Measurements from ENCODE around the gene PSMD8. TPM values are rescaled to one million over a fixed set of nuclear protein-coding genes. Genes with fewer than 3 reads are reported as not detected.
"Not testable (repeated sequence)": the region's sequence is repeated elsewhere in the genome, so short reads cannot be mapped to it uniquely, and the experiment has no call there.

The PSMD8 gene
- total RNA-seq, 2 experiments from 2014 or later, result 173 to 187 TPM

GRCh38 chr19:38400361-38400760 lies 26.0 kb downstream of the PSMD8 start:
- H3K9me3 Mint-ChIP-seq (ENCODE audit: insufficient read depth), result no peaks in the 10 kb centered on the region
- ChIA-PET CTCF (interaction anchor here (2.0 kb wide), 1 partner anchor 26 kb away, joined by 6 read pairs; the partner anchor contains the start of gene PSMD8), POLR2A (interaction anchor here (0.6 kb wide), 1 partner anchor 495 kb away, joined by 5 read pairs; no protein-coding TSS in a partner anchor)
- ATAC-seq (no peak), DNase-seq (no peak)
- H3K27me3 Mint-ChIP-seq (ENCODE audit: low read depth), result peaks cover 8% of the 10 kb centered on the region
- no peak overlapping the region for H3K4me3 Mint-ChIP-seq
- H3K36me3 Mint-ChIP-seq (ENCODE audit: low read depth), result peaks cover 6% of the 10 kb centered on the region
- peaks cover 34% of the 10 kb centered on the region for H3K4me1 Mint-ChIP-seq (ENCODE audit: low read depth)
- H3K27ac Mint-ChIP-seq, result no peak overlapping the region

DNA sequence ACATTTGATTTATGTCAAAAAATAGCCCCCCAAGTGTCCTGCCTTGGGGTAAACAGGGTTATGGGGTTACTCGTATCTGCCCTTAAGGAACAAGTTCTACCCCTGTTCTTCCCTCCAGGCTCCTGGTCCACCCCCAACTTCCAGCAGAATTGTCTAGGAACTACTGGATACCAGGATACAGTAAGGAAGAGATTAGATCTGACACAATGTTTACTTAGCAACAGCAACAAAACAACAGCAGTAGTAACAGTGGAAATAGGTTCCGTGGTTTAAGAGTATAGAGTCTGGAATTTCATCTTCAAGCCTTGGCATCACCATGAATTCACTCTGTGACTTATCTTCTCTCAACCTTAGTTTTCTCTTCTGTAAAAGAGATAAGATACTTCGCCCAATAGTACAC lies 26.8 kb downstream of the PSMD8 start:
- Mint-ChIP-seq H3K36me3 (ENCODE audit: low read depth) (peaks cover 7% of the 10 kb centered on the region), H3K4me1 (ENCODE audit: low read depth) (peaks cover 33% of the 10 kb centered on the region), H3K27ac (no peak overlapping the region), H3K9me3 (ENCODE audit: insufficient read depth) (no peaks in the 10 kb centered on the region), H3K4me3 (no peak overlapping the region), H3K27me3 (ENCODE audit: low read depth) (peaks cover 8% of the 10 kb centered on the region)
- no peak for DNase-seq
- ChIA-PET POLR2A (no interaction called here), CTCF (interaction anchor here (2.0 kb wide), 1 partner anchor 27 kb away, joined by 6 read pairs; the partner anchor contains the start of gene PSMD8)
- ATAC-seq, result no peak

GRCh38 chr19:38402623-38402966 lies 28.2 kb downstream of the PSMD8 start:
- peak overlapping the region; percentile 93 for H3K27ac Mint-ChIP-seq

DNA sequence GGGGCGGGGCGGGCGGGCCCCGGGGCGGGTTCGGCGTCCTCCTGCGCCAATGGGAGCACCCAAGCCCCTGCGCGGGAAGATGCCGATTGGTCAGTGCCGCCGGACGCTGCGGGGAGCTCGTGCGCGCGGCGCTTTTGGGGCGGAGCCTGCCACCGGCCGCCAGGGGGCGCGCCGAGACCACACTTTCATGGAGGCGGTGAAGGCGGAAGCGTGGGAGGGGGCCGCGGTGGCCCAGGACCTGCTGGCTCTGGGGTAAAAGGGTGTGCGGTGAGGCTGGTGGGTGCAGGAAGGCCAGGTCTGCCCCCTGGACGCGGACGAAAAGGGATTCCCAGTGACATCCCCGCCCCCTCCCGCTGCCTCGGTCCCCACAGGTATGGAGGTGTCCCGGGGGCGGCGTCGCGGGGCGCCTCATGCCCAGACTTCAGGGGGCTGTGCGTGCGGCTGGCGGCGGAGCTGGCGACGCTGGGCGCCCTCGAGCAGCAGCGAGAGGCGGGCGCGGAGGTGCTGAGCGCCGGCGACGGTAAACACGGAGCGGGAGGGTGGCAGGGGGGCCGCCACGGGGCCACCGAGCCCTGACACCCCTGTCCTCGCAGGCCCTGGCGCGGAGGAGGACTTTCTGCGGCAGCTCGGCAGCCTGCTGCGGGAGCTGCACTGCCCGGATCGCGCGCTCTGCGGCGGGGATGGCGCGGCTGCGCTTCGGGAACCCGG lies 28.8 kb downstream of the PSMD8 start, which contains the start of gene FAM98C:
TSS of gene FAM98C (plus strand) at position 127 of the 708 bp plus-strand sequence. CDS start at position 188, 61 bp downstream.
- peak; percentile 96 for DNase-seq
- peaks cover 5% of the 10 kb centered on the region for H3K27me3 Mint-ChIP-seq (ENCODE audit: low read depth)
- CTCF ChIA-PET, result interaction anchor here (0.6 to 2.5 kb wide), 69 partner anchors 9 to 556 kb away, joined by 3 to 57 read pairs (median 4); partner anchors contain the start of genes ACTN4, CATSPERG, EIF3K and GGN
- POLR2A ChIA-PET, result interaction anchor here (0.5 to 2.0 kb wide), 8 partner anchors 8 to 496 kb away, joined by 3 to 10 read pairs (median 4); partner anchors contain the start of genes GGN, HNRNPL, PSMD8 and SIPA1L3
- H3K27ac Mint-ChIP-seq, result peak within 1 kb of the TSS; percentile 93
- no peaks in the 10 kb centered on the region for H3K9me3 Mint-ChIP-seq (ENCODE audit: insufficient read depth)
- H3K4me1 Mint-ChIP-seq (ENCODE audit: low read depth), result peaks cover 26% of the 10 kb centered on the region
- peaks cover 11% of the 10 kb centered on the region for H3K36me3 Mint-ChIP-seq (ENCODE audit: low read depth)
- peak within 1 kb of the TSS; percentile 84 for H3K4me3 Mint-ChIP-seq
- ATAC-seq, result peak; percentile 99

More at GRCh38 chr19:38402623-38402966, 28.2 kb downstream of the PSMD8 start:
- Mint-ChIP-seq H3K36me3 (ENCODE audit: low read depth) (peaks cover 11% of the 10 kb centered on the region), H3K4me3 (peak overlapping the region; percentile 84), H3K9me3 (ENCODE audit: insufficient read depth) (no peaks in the 10 kb centered on the region), H3K4me1 (ENCODE audit: low read depth) (peaks cover 26% of the 10 kb centered on the region), H3K27me3 (ENCODE audit: low read depth) (peaks cover 5% of the 10 kb centered on the region)
- no peak for DNase-seq
- ATAC-seq, result peak; percentile 2
- ChIA-PET CTCF (interaction anchor here (0.6 to 2.5 kb wide), 67 partner anchors 9 to 557 kb away, joined by 3 to 57 read pairs (median 4); partner anchors contain the start of genes ACTN4, CATSPERG, EIF3K and GGN), POLR2A (interaction anchor here (0.5 to 2.0 kb wide), 7 partner anchors 15 to 496 kb away, joined by 3 to 10 read pairs (median 4); partner anchors contain the start of genes GGN, HNRNPL, PSMD8 and SIPA1L3)

DNA sequence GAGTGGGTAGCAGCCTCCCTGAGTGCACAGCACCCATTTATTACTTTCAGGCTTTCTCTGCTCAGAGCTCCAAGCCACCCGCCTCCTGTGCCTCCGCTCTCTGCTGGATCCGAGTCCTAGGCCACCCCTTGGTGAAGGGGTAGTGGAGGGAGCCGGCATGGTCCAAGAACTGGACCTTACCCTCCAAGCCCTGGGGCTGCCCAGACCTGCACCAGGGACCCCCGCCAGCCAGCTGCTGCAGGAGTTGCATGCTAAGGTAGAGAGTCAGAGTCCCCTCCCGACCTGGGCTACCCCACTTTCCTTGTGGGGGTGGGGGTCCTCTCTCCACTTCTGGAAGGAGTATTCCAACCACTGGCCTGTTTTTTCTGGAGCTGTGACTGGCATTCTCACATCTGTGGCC lies 30.5 kb downstream of the PSMD8 start:
- peak overlapping the region; percentile 84 for H3K4me3 Mint-ChIP-seq
- DNase-seq, result no peak
- no peaks in the 10 kb centered on the region for H3K9me3 Mint-ChIP-seq (ENCODE audit: insufficient read depth)
- peaks cover 26% of the 10 kb centered on the region for H3K4me1 Mint-ChIP-seq (ENCODE audit: low read depth)
- no peak for ATAC-seq
- peak overlapping the region; percentile 20 for H3K27ac Mint-ChIP-seq
- ChIA-PET CTCF (interaction anchor here (1.4 to 2.1 kb wide), 2 partner anchors 111 to 528 kb away, joined by 3 to 5 read pairs; no protein-coding TSS in a partner anchor), POLR2A (no interaction called here)
- peaks cover 3% of the 10 kb centered on the region for H3K27me3 Mint-ChIP-seq (ENCODE audit: low read depth)
- H3K36me3 Mint-ChIP-seq (ENCODE audit: low read depth), result peaks cover 17% of the 10 kb centered on the region

DNA sequence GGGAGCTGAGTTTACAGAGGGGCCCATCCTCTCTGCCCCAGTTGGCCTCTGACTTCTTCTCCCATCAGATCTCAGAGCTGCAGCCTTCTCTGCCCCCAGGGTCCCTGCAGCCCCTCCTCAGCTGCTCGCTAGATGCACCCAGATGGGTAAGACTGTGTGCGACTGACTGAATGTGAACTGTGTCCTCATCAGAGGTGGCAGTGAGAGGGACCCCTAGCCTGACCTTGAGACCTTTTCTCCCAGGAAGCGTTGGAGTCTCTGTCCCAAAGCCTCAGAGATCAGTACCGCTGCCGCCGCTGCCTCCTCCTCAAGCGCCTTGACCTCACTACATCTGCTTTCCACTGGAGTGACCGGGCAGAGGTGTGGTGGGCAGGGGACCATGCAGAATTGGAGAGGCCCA lies 30.9 kb downstream of the PSMD8 start:
- Mint-ChIP-seq H3K27me3 (ENCODE audit: low read depth) (peaks cover 2% of the 10 kb centered on the region), H3K36me3 (ENCODE audit: low read depth) (peaks cover 17% of the 10 kb centered on the region), H3K4me1 (ENCODE audit: low read depth) (peaks cover 26% of the 10 kb centered on the region), H3K9me3 (ENCODE audit: insufficient read depth) (no peaks in the 10 kb centered on the region), H3K4me3 (no peak overlapping the region), H3K27ac (no peak overlapping the region)
- ChIA-PET CTCF (interaction anchor here (1.4 kb wide), 1 partner anchor 110 kb away, joined by 3 read pairs; no protein-coding TSS in a partner anchor), POLR2A (no interaction called here)
- no peak for ATAC-seq
- no peak for DNase-seq

DNA sequence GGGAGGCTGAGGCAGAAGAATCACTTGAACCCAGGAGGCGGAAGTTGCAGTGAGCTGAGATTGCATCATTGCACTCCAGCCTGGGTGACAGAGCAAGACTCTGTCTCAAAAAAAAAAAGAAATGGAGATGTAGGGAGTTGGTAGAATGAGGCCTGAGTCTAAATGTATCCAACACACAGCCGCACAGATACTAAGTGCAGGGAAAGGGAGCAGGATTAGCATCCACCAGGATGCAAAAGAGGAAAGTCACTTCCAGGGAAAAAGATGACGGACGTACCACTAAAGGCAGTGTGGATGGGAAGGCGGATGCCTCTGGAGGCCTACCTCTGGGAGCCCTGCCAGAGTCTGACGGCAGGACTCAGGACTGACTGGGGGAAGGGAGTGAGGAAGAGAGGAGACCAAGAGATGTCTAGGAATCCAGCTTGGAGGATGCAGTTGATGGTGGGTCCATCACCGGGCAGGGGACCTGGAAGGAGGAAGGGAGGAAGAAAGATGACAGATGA lies 35.3 kb downstream of the PSMD8 start:
- Mint-ChIP-seq H3K4me3 (no peak overlapping the region), H3K27ac (no peak overlapping the region), H3K36me3 (ENCODE audit: low read depth) (peaks cover 14% of the 10 kb centered on the region), H3K9me3 (ENCODE audit: insufficient read depth) (no peaks in the 10 kb centered on the region), H3K27me3 (ENCODE audit: low read depth) (no peaks in the 10 kb centered on the region), H3K4me1 (ENCODE audit: low read depth) (peaks cover 6% of the 10 kb centered on the region)
- ChIA-PET POLR2A (no interaction called here), CTCF (no interaction called here)
- no peak for ATAC-seq
- no peak for DNase-seq

- CTCF ChIA-PET; H3K9me3 Mint-ChIP-seq (ENCODE audit: insufficient read depth); H3K27me3 Mint-ChIP-seq (ENCODE audit: low read depth); H3K27ac Mint-ChIP-seq; POLR2A ChIA-PET; ATAC-seq; DNase-seq; H3K4me3 Mint-ChIP-seq; H3K4me1 Mint-ChIP-seq (ENCODE audit: low read depth): not testable (repeated sequence)
- H3K36me3 Mint-ChIP-seq (ENCODE audit: low read depth), result peaks cover 11% of the 10 kb centered on the region
Observed at GRCh38 chr19:38410407-38410806, 36.0 kb downstream of the PSMD8 start.

DNA sequence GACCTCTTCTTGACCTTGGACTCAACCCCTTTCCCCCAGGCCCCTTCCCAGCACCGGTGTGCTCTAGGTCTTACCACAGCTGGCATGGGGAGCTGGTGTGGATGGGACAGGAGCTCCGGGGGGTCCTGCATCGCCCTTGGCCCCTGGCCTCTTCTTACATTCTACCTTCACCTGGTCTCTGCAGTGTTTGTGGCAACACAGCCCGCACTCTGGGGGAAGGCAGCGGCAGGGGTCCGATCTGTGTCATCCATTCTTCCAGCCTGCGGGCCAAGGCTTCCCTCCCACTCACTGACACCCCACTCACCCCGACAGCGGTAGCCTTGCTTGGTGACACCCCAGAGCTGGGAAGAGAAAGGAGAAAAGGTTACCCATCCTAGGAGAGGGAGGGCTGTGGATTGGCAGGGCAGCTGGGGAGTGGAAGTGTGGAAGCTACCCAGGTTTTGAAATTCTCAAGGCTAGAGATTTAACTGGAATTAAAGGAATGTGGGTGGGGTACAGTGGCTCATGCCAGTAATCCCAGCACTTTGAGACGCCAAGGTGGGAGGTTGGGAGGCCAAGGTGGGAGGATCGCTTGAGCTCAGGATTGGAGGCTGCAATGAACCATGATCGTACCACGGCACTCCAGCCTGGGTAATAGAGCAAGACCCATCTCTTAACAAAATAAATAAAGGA lies 36.8 kb downstream of the PSMD8 start:
- peaks cover 9% of the 10 kb centered on the region for H3K36me3 Mint-ChIP-seq (ENCODE audit: low read depth)
- no peaks in the 10 kb centered on the region for H3K4me1 Mint-ChIP-seq (ENCODE audit: low read depth)
- CTCF ChIA-PET, result interaction anchor here (2.0 kb wide), 1 partner anchor 8 kb away, joined by 18 read pairs; the partner anchor contains the start of gene FAM98C
- H3K27me3 Mint-ChIP-seq (ENCODE audit: low read depth), result no peaks in the 10 kb centered on the region
- H3K27ac Mint-ChIP-seq, result no peak overlapping the region
- H3K4me3 Mint-ChIP-seq, result no peak overlapping the region
- H3K9me3 Mint-ChIP-seq (ENCODE audit: insufficient read depth), result no peaks in the 10 kb centered on the region
- POLR2A ChIA-PET, result interaction anchor here (0.5 kb wide), 1 partner anchor 245 kb away, joined by 3 read pairs; no protein-coding TSS in a partner anchor
- DNase-seq (no peak), ATAC-seq (no peak)

- POLR2A ChIA-PET; ATAC-seq; DNase-seq; H3K27ac Mint-ChIP-seq; H3K36me3 Mint-ChIP-seq (ENCODE audit: low read depth); H3K4me1 Mint-ChIP-seq (ENCODE audit: low read depth); H3K9me3 Mint-ChIP-seq (ENCODE audit: insufficient read depth); H3K27me3 Mint-ChIP-seq (ENCODE audit: low read depth); H3K4me3 Mint-ChIP-seq: not testable (repeated sequence)
- CTCF ChIA-PET, result interaction anchor here (2.0 kb wide), 1 partner anchor 9 kb away, joined by 18 read pairs; the partner anchor contains the start of gene FAM98C
Observed at GRCh38 chr19:38411898-38412297, 37.5 kb downstream of the PSMD8 start.

DNA sequence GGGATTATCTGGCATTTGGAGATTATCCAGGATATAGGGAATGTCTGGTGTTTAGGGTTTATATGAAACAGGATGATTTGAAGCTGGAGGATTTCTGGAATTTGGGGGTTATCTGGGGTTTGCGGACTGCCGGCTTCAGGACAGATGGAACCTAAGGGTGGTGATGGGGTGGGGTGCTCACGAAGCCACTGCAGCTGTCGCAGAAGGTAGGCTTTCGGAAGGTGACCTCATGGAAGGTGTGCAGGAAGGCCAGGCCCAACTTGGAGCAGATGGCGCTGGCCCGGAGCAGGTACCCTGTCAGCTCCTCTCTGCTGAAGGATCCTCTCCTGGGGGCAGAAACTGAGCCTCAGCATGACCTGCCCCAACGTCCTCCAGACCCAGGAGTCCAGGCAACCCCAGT lies 38.1 kb downstream of the PSMD8 start:
- POLR2A ChIA-PET, result no interaction called here
- ATAC-seq, result no peak
- Mint-ChIP-seq H3K27me3 (ENCODE audit: low read depth) (no peaks in the 10 kb centered on the region), H3K9me3 (ENCODE audit: insufficient read depth) (no peaks in the 10 kb centered on the region), H3K36me3 (ENCODE audit: low read depth) (peaks cover 5% of the 10 kb centered on the region), H3K4me3 (no peak overlapping the region), H3K27ac (no peak overlapping the region), H3K4me1 (ENCODE audit: low read depth) (peaks cover 9% of the 10 kb centered on the region)
- DNase-seq, result no peak
- CTCF ChIA-PET, result interaction anchor here (2.0 kb wide), 1 partner anchor 10 kb away, joined by 18 read pairs; the partner anchor contains the start of gene FAM98C
